ENCODE results near the gene GDF11. TPM values are rescaled to one million over a fixed set of nuclear protein-coding genes. Genes with fewer than 3 reads are reported as not detected.

Gene GDF11
- total RNA-seq, 1 donor from 2014 or later: 6.1 TPM

- DNase-seq (ENCODE audit: low spot score in 2 of 2) (no peak), FAIRE-seq (no peak)
Measured at GRCh38 chr12:55721601-55722213, 21.2 kb upstream of the GDF11 start.

- FAIRE-seq: no peak
- DNase-seq (ENCODE audit: low spot score in 2 of 2): no peak
Measured at GRCh38 chr12:55722948-55723347, 20.0 kb upstream of the GDF11 start.

- DNase-seq (ENCODE audit: low spot score in 2 of 2): no peak
- no peak for FAIRE-seq
Measured at GRCh38 chr12:55723516-55724225, 19.3 kb upstream of the GDF11 start.

GRCh38 chr12:55724226-55724939 is 18.5 kb upstream of the GDF11 start:
- FAIRE-seq (no peak), DNase-seq (ENCODE audit: low spot score in 2 of 2) (no peak)

- DNase-seq (ENCODE audit: low spot score in 2 of 2): no peak
- FAIRE-seq: no peak
Measured at GRCh38 chr12:55724940-55725309, 18.0 kb upstream of the GDF11 start.

- no peak for DNase-seq (ENCODE audit: low spot score in 2 of 2)
- FAIRE-seq: no peak
Measured at GRCh38 chr12:55725556-55725955, 17.4 kb upstream of the GDF11 start.

- DNase-seq (ENCODE audit: low spot score in 2 of 2) (no peak), FAIRE-seq (no peak)
Measured at GRCh38 chr12:55726971-55727370, 16.0 kb upstream of the GDF11 start.

- FAIRE-seq (no peak), DNase-seq (ENCODE audit: low spot score in 2 of 2) (no peak)
Measured at GRCh38 chr12:55727643-55728185, 15.2 kb upstream of the GDF11 start.

GRCh38 chr12:55728186-55728938 is 14.6 kb upstream of the GDF11 start:
- DNase-seq (ENCODE audit: low spot score in 2 of 2) (peak; percentile 73 to 79), FAIRE-seq (no peak)

- DNase-seq (ENCODE audit: low spot score in 2 of 2) (peak; percentile 99), FAIRE-seq (no peak)
Measured at GRCh38 chr12:55728939-55729818, 13.7 kb upstream of the GDF11 start, which contains the start of gene CD63. Gene CD63 (minus strand): TSS chr12:55729009. CDS start chr12:55728341, 668 bp downstream.

- DNase-seq (ENCODE audit: low spot score in 2 of 2): no peak
- no peak for FAIRE-seq
Measured at GRCh38 chr12:55729819-55730818, 12.8 kb upstream of the GDF11 start.

GRCh38 chr12:55732288-55732687 is 10.6 kb upstream of the GDF11 start:
- FAIRE-seq: no peak
- no peak for DNase-seq (ENCODE audit: low spot score in 2 of 2)

GRCh38 chr12:55733021-55733555 is 9.8 kb upstream of the GDF11 start:
- DNase-seq (ENCODE audit: low spot score in 2 of 2) (no peak), FAIRE-seq (no peak)

GRCh38 chr12:55733858-55734257 is 9.1 kb upstream of the GDF11 start:
- FAIRE-seq (no peak), DNase-seq (ENCODE audit: low spot score in 2 of 2) (no peak)

GRCh38 chr12:55734595-55734994 is 8.3 kb upstream of the GDF11 start:
- no peak for DNase-seq (ENCODE audit: low spot score in 2 of 2)
- FAIRE-seq: no peak

- FAIRE-seq (no peak), DNase-seq (ENCODE audit: low spot score in 2 of 2) (no peak)
Measured at GRCh38 chr12:55736076-55736475, 6.8 kb upstream of the GDF11 start.

- no peak for DNase-seq (ENCODE audit: low spot score in 2 of 2)
- no peak for FAIRE-seq
Measured at GRCh38 chr12:55736780-55737580, 5.9 kb upstream of the GDF11 start.

All from frontal cortex (tissue), 4 donors.